CD4-positive, alpha-beta T cell treated with Interleukin-2 at 100 ng/mL for 4 hours (primary cell): ENCODE results near the gene MRGPRG.

ENCODE experiments used
- DNase-seq: peaks from one replicate; pipeline ENCODE4 v3.0.0-alpha.2; 2020; ENCODE audit warnings: low spot score

The MRGPRG gene

DNA sequence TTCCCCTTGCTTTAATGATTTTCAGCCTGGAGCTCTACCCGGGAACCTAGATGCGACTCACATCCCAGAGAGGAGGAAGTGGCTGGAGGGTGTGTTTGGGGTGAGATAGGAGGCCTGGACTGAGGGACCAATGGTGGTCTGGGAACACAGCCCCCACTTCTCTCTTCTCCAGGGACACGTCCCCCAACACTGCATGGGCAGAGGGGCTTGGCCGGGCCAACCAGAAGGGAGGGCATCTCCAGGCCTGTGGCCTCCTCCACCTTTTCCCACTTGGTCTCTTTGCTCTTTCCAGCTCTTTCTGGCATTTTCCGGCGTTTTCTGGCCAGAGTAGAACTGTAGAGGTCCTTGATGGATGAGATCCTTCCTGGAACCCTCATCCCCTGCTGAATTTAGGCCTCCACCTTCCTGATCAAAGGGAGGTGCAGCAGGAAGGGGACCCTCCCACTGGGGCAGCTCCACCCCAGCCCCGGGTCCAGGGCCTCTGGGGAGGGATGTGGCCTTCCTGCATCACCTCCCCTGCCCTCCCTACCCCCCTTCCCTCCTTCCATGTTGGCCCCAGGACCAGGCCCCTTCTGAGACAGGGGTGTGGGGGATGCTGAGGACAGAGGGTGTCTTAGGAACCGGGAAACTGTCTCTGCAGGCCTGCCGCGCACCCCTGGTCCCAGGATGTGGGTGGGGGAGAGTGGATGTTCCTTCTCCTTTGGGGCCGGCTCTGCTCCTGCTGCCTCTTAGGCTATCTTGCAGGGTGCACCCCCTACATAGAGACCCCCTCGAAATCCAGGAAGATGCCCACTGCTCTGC is 24.4 kb downstream of the MRGPRG start:
- DNase-seq: no peak

- DNase-seq: no peak
Observed at GRCh38 chr11:3193373-3194015, 25.1 kb downstream of the MRGPRG start.

- no peak for DNase-seq
Observed at GRCh38 chr11:3192511-3193372, 25.9 kb downstream of the MRGPRG start.

- no peak for DNase-seq
Observed at GRCh38 chr11:3191586-3192324, 26.9 kb downstream of the MRGPRG start.

DNA sequence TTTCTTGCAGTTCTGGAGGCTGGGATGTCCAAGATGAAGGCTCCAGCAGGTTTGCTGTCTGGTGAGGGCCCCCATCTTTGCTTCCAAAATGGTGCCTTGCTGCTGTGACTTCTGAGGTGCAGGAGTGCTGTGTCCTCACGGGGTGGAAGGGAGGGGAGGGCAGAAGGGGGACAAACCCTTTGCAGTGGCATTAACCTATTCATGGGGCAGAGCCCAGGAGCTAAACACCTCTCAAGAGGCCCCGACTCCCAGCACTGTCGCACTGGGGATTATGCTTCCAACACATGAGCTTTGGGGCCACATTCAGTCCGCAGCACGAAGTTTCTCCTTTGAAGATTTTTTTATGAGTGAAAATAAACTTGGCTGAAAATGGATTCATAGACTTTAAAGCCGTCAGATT is 28.0 kb downstream of the MRGPRG start:
- no peak for DNase-seq

DNA sequence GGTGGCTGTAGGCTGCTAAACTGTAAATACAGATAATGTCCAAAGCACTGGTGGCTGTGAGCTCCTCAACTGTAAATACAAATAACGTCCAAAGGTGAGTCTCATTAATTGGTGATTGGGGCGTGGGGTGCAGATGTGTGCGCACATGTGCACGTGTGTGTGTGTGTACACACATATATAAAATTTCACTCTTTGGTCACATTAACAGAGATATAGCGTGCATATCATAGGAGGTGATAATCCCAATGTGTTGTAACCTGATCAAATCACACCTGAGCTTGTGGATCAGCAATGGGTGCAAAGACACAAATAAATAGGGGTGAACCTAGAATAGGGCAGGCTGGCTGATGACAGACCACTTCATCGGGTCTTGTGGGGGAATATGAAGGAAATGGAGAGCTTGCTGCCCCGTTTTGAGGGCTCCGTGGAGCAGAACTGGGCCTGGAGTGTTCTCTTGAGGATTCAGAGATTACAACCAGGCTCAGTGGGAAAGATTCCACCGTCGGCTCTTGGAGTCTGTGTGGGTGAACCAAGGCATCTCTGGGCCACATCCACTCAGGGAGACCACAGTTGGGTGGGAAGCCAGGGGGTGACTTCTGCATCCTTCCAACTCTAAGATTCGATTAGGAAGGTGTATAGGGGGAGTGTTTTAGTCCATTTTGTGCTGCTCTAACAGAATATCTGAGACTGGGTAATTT is 28.6 kb downstream of the MRGPRG start:
- DNase-seq: no peak

GRCh38 chr11:3189196-3189843 is 29.3 kb downstream of the MRGPRG start:
- no peak for DNase-seq

GRCh38 chr11:3188496-3189195 is 30.0 kb downstream of the MRGPRG start:
- DNase-seq: no peak

- no peak for DNase-seq
Observed at GRCh38 chr11:3186166-3186953, 32.3 kb downstream of the MRGPRG start.

DNA sequence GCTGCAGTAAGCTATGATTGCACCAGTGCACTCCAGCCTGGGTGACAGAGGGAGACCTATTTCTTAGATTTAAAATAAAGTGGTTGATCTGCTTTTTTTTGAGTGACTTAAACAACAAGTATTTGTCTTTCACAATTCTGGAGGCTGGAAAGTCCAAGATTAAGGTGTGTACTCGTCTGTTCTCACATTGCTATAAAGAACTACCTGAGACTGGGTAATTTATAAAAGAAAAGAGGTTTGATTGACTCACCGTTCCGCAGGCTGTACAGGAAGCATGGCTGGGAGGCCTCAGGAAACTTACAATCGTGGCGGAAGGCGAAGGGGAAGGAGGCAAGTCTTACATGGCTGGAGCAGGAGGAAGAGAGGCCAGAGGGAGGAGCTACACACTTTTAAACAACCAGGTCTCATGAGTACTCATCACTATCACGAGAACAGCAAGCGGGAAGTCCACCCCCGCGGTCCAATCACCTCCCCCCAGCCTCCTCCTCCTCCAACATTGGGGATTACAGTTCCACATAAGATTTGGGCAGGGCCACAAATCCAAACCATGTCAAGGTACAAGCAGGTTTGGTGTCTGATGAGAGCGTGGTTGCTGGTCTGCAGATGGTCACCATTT is 33.8 kb downstream of the MRGPRG start:
- DNase-seq: no peak

GRCh38 chr11:3183523-3183922 is 35.1 kb downstream of the MRGPRG start:
- no peak for DNase-seq

- no peak for DNase-seq
Observed at GRCh38 chr11:3182462-3182852, 36.2 kb downstream of the MRGPRG start.

GRCh38 chr11:3181725-3182461 is 36.7 kb downstream of the MRGPRG start:
- no peak for DNase-seq

DNA sequence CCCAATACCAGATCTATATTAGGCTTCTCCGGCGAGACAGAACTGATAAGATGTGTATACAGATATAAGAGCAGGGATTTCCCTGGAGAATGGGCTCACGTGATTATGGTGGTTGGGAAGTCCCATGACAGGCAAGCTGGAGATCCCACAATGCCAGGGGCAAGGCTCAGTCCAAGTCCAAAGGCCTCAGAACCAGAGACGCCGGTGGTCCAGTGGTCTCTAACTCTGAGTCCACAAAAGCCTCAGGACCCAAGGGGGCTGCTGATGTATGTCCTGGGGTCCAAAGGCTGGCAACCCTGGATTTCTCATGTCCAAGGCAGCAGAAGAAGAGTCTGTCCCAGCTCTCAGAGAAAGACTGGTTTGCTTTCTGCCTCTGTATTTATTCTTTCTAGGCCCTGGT is 37.7 kb downstream of the MRGPRG start:
- no peak for DNase-seq

- no peak for DNase-seq
Observed at GRCh38 chr11:3178349-3178748, 40.3 kb downstream of the MRGPRG start.

GRCh38 chr11:3177931-3178330 is 40.7 kb downstream of the MRGPRG start:
- DNase-seq: no peak

GRCh38 chr11:3176487-3176886 is 42.1 kb downstream of the MRGPRG start:
- DNase-seq: no peak

DNA sequence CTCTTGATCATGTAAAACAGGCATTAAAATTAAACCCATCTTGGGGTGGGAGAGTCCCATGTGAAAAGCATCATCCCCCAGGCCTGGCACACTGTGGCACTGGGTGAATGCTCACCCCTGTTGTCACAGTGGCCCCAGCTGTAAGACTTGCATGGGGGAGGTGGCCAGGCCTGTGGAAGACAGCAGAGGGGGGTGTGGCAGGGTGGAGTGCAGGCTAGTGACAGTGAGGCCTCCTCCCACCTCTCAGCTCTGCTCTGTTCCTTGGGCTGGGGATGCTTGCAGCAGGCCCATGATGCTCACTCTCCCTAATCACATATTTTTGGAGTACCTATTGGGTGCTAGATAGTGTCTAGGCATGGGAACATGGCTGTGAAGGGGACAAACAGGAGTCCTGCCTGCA is 43.4 kb downstream of the MRGPRG start:
- DNase-seq: no peak
